ENCODE data around the gene ZER1. TPM values are rescaled to one million over a fixed set of nuclear protein-coding genes. Genes with fewer than 3 reads are reported as not detected.
"Not testable (repeated sequence)": the region's sequence is repeated elsewhere in the genome, so short reads cannot be mapped to it uniquely, and the experiment has no call there.

The ZER1 gene
- total RNA-seq, 2 experiments from 2014 or later = 17.7 to 18.2 TPM

- CTCF ChIA-PET = interaction anchor here (2.9 kb wide), 1 partner anchor 12 kb away, joined by 14 read pairs; the partner anchor contains the start of gene ENDOG
- Mint-ChIP-seq H3K9me3 (ENCODE audit: low read depth) (no peaks in the 10 kb centered on the region), H3K36me3 (peaks cover 16% of the 10 kb centered on the region), H3K27ac (no peak overlapping the region), H3K27me3 (no peaks in the 10 kb centered on the region), H3K4me1 (no peaks in the 10 kb centered on the region), H3K4me3 (no peak overlapping the region)
- ATAC-seq (no peak), DNase-seq (no peak)
Measured at GRCh38 chr9:128805661-128806060, 33.9 kb upstream of the ZER1 start.

- peaks cover 1% of the 10 kb centered on the region for H3K4me1 Mint-ChIP-seq
- DNase-seq = no peak
- ATAC-seq = no peak
- CTCF ChIA-PET = interaction anchor here (2.9 kb wide), 1 partner anchor 16 kb away, joined by 14 read pairs; the partner anchor contains the start of gene ENDOG
- H3K27me3 Mint-ChIP-seq = no peaks in the 10 kb centered on the region
- H3K4me3 Mint-ChIP-seq = no peak overlapping the region
- no peak overlapping the region for H3K27ac Mint-ChIP-seq
- peaks cover 22% of the 10 kb centered on the region for H3K36me3 Mint-ChIP-seq
- no peaks in the 10 kb centered on the region for H3K9me3 Mint-ChIP-seq (ENCODE audit: low read depth)
Measured at GRCh38 chr9:128802482-128802881, 30.8 kb upstream of the ZER1 start.

DNA sequence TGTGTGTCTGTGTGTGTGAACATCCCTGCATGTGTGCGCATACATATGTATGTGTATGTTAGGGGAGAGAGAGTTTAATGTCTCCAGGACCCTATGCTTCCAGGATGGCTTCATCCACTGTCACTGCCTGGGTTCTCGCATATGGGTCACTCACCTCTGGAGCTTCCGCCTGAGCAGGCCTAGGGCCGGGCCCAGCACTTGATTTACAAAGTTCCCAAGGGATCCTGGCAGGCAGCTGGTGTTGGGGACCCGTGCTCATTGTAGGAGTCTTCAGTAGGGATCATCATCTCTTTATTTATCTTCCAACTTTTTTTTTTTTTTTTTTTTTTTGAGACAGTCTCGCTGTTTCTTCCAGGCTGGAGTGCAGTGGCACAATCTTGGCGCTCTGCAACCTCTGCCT, 28.3 kb upstream of the ZER1 start:
- Mint-ChIP-seq H3K4me3 (no peak overlapping the region), H3K36me3 (peaks cover 20% of the 10 kb centered on the region), H3K4me1 (peaks cover 1% of the 10 kb centered on the region), H3K9me3 (ENCODE audit: low read depth) (no peaks in the 10 kb centered on the region), H3K27ac (no peak overlapping the region), H3K27me3 (no peaks in the 10 kb centered on the region)
- ATAC-seq = no peak
- DNase-seq = no peak
- CTCF ChIA-PET = interaction anchor here (0.6 to 1.4 kb wide), 3 partner anchors 18 to 553 kb away, joined by 3 to 4 read pairs (median 3); no protein-coding TSS in a partner anchor

- Mint-ChIP-seq H3K27ac (no peak overlapping the region), H3K4me3 (no peak overlapping the region), H3K4me1 (peaks cover 1% of the 10 kb centered on the region), H3K9me3 (ENCODE audit: low read depth) (no peaks in the 10 kb centered on the region), H3K27me3 (no peaks in the 10 kb centered on the region), H3K36me3 (peaks cover 23% of the 10 kb centered on the region)
- CTCF ChIA-PET = interaction anchor here (1.4 kb wide), 1 partner anchor 26 kb away, joined by 3 read pairs; no protein-coding TSS in a partner anchor
- ATAC-seq = no peak
- no peak for DNase-seq
Measured at GRCh38 chr9:128798896-128799295, 27.2 kb upstream of the ZER1 start.

DNA sequence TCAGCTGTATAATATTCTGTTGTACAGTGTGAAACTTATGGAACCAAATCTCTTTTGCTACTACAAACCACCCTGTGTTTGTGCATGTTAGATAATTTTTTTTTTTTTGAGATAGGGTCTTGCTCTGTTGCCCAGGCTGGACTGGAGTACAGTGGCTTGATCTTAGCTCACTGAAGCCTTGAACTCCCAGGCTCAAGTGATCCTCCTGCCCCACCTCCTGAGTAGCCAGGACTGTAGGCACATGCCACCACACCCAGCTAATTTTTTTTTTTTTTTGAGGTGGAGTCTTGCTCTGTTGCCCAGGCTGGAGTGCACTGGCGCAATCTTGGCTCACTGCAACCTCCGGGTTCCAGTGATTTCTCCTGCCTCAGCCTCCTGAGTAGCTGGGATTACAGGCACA, 23.2 kb upstream of the ZER1 start:
- peak overlapping the region; percentile 43 for H3K27ac Mint-ChIP-seq
- CTCF ChIA-PET = interaction anchor here (1.0 to 1.7 kb wide), 2 partner anchors 23 to 93 kb away, joined by 3 to 9 read pairs; partner anchors contain the start of genes ENDOG and PKN3
- H3K36me3 Mint-ChIP-seq = peaks cover 13% of the 10 kb centered on the region
- not testable (repeated sequence) for ATAC-seq; H3K4me1 Mint-ChIP-seq; H3K9me3 Mint-ChIP-seq (ENCODE audit: low read depth); H3K4me3 Mint-ChIP-seq; H3K27me3 Mint-ChIP-seq; DNase-seq

DNA sequence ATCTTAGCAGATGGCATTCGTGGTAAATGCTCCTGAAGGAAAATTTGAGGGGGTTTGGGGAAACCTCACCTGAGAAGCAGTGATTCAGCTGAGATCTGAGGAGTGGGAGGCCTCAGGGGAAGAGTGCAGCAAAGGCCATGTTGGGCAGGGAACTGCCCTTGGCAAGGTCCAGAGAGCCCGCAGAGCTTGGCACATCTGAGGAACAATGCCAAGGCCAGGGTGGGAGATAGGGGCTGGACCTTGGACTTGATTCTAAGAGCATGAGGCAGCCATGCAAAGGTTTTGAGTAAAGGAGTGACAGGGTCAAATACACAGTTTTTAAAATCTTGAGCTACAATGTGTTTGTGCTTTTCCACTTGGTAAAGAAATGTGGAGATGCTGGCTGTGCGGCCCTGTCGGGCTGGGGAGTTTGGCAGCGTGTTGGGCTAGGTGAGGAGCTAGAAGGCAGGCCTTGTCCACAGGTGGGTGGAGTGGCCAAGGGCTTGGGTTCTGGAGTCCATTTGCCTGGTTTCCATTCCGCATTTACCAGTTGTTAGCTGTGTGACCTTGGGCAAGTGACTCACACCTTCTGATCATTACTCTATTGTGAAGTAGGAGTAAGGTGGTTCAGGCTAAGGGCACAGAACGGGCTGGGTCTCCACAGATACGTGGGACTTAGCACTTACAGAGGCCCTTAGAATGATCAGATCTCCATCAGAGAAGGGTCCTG, 21.4 kb upstream of the ZER1 start:
- peaks cover 13% of the 10 kb centered on the region for H3K36me3 Mint-ChIP-seq
- H3K27me3 Mint-ChIP-seq = no peaks in the 10 kb centered on the region
- peaks cover 10% of the 10 kb centered on the region for H3K4me1 Mint-ChIP-seq
- CTCF ChIA-PET = interaction anchor here (0.9 to 1.3 kb wide), 4 partner anchors 11 to 91 kb away, joined by 3 to 4 read pairs (median 4); partner anchors contain the start of genes ENDOG and PKN3
- no peaks in the 10 kb centered on the region for H3K9me3 Mint-ChIP-seq (ENCODE audit: low read depth)
- no peak overlapping the region for H3K4me3 Mint-ChIP-seq
- H3K27ac Mint-ChIP-seq = no peak overlapping the region
- ATAC-seq (no peak), DNase-seq (no peak)

GRCh38 chr9:128792134-128792533, 20.4 kb upstream of the ZER1 start:
- CTCF ChIA-PET = interaction anchor here (0.7 to 1.2 kb wide), 3 partner anchors 10 to 90 kb away, joined by 3 to 4 read pairs (median 3); partner anchors contain the start of gene PKN3
- no peaks in the 10 kb centered on the region for H3K27me3 Mint-ChIP-seq
- H3K4me1 Mint-ChIP-seq = peaks cover 14% of the 10 kb centered on the region
- H3K27ac Mint-ChIP-seq = no peak overlapping the region
- no peaks in the 10 kb centered on the region for H3K9me3 Mint-ChIP-seq (ENCODE audit: low read depth)
- H3K4me3 Mint-ChIP-seq = no peak overlapping the region
- no peak for DNase-seq
- peaks cover 9% of the 10 kb centered on the region for H3K36me3 Mint-ChIP-seq
- no peak for ATAC-seq

DNA sequence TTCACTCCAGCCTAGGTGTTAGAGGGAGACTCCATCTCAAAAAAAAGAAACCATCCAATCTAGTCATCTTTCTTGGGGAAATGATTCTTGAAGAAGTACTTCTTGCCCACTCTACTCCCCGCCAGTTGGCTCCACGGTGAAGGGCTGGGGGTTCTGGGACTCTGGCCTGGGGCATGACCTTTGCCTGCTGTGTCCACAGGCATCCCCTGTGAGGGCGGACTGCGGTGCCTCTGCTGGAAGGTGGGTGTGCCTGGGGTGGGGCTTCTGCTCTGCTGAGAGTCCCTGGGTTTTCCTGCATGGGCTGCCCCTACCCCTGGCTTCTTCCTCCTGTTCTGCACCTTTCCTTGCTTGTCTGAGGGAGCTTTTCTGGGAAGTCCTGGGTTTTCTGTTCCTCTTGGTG, 18.8 kb upstream of the ZER1 start:
- CTCF ChIA-PET = no interaction called here
- Mint-ChIP-seq H3K27ac (no peak overlapping the region), H3K36me3 (peaks cover 9% of the 10 kb centered on the region), H3K9me3 (ENCODE audit: low read depth) (no peaks in the 10 kb centered on the region), H3K27me3 (no peaks in the 10 kb centered on the region), H3K4me3 (no peak overlapping the region), H3K4me1 (peaks cover 15% of the 10 kb centered on the region)
- DNase-seq (no peak), ATAC-seq (no peak)

- Mint-ChIP-seq H3K9me3 (ENCODE audit: low read depth) (peaks cover 1% of the 10 kb centered on the region), H3K27me3 (no peaks in the 10 kb centered on the region), H3K36me3 (peaks cover 5% of the 10 kb centered on the region), H3K4me1 (peaks cover 17% of the 10 kb centered on the region), H3K4me3 (peak overlapping the region; percentile 90), H3K27ac (peak overlapping the region; percentile 91)
- ATAC-seq (no peak), DNase-seq (no peak)
- CTCF ChIA-PET = interaction anchor here (0.9 to 2.0 kb wide), 2 partner anchors 30 to 343 kb away, joined by 3 to 8 read pairs; partner anchors contain the start of gene ENDOG
Measured at GRCh38 chr9:128788445-128788844, 16.7 kb upstream of the ZER1 start.

DNA sequence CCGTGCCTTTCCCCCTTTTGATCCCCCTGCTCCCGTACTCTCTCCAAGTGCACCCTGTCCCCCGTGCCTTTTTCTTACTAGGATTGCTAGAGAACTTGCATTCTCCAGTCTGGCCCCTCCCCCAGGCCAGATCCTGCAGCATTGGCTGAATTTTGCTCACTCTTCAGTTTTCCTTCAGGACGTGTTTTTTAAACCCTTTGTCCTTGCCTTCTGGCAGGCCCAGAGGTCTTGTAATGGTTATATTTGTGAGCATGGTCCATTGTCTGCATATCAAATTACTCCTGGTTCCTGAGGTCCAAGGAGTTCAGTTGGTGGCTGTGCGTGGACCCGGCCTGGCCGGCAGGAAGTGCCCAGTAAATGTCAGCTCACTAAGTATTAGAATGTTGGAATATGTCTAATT, 15.9 kb upstream of the ZER1 start:
- no peak for ATAC-seq
- peak overlapping the region; percentile 91 for H3K27ac Mint-ChIP-seq
- no peak for DNase-seq
- H3K4me1 Mint-ChIP-seq = peaks cover 17% of the 10 kb centered on the region
- H3K4me3 Mint-ChIP-seq = peak overlapping the region; percentile 90
- no peaks in the 10 kb centered on the region for H3K27me3 Mint-ChIP-seq
- peaks cover 5% of the 10 kb centered on the region for H3K36me3 Mint-ChIP-seq
- CTCF ChIA-PET = interaction anchor here (2.0 kb wide), 1 partner anchor 31 kb away, joined by 8 read pairs; the partner anchor contains the start of gene ENDOG
- H3K9me3 Mint-ChIP-seq (ENCODE audit: low read depth) = peaks cover 1% of the 10 kb centered on the region

DNA sequence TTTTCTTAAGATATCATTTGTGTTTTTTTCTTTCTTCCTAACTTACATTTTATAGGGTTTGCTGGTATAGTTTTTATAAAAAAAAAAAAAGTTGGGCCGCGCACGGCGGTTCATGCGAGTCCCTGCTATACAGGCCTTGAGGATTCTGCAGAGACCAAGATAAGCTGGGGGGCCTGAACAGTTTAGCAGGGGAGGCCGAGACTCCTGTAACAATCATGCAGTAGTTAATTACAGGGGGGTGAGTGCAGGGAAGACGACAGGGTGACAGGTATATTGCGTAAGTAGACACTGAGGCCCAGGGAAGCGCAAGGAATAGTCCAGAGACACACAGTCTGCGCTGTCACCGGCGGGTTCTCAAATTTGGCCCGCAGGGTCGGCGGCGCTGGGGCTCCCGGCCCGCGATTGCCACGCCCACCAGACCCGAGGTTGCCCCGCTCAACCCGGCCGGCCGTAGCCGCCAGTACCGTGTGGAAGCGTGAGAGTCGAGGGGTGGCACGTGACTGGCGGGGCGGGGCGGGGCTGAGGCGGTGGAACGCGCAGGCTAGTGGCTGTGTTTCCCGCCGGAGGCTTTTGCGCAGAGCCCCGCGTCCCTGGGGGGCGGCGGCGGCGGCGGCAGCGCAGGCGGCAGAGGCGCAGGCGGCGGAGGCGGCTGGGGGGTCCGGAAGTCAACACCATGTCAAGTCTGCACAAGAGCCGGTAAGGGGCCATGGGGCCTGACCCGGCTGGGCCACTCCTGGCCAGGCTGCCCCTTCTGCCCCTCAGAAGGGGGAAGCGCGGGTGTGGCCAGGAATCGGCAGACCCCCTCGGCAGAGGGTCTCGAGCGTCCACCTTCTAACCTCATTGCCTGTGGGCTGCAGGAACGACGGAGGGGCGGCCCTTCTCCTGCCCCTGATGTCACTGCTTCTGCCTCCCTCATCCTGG, 15.2 kb upstream of the ZER1 start, which contains the start of gene TBC1D13:
TBC1D13 (plus strand) TSS at position 573 of the 921 bp plus-strand sequence; CDS start at position 674, 101 bp downstream.
- peak; percentile 98 for ATAC-seq
- H3K9me3 Mint-ChIP-seq (ENCODE audit: low read depth) = peaks cover 1% of the 10 kb centered on the region
- H3K4me1 Mint-ChIP-seq = peaks cover 17% of the 10 kb centered on the region
- peak; percentile 92 for DNase-seq
- CTCF ChIA-PET = interaction anchor here (1.1 to 2.4 kb wide), 2 partner anchors 11 to 15 kb away, joined by 3 to 10 read pairs; partner anchors contain the start of gene ZER1
- H3K36me3 Mint-ChIP-seq = peaks cover 5% of the 10 kb centered on the region
- peak within 1 kb of the TSS; percentile 91 for H3K27ac Mint-ChIP-seq
- H3K4me3 Mint-ChIP-seq = peak within 1 kb of the TSS; percentile 90
- H3K27me3 Mint-ChIP-seq = no peaks in the 10 kb centered on the region

DNA sequence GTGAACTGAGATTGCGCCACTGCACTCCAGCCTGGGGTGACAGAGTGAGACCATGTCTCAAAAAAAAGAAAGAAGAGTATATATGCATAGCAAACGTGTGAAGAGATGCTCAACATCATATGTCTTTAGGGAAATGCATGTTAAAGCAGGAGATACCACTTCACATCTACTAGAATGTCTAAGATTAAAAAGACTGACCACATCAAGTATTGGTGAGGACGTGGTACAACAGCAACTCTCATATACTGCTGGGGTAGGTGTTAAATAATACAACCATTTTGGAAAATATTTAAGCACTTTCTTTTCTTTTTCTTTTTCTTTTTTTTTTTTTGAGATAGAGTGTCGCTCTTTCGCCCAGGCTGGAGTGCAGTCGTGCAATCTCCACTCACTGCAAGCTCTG, 13.7 kb upstream of the ZER1 start:
- Mint-ChIP-seq H3K27me3 (no peaks in the 10 kb centered on the region), H3K4me1 (peaks cover 21% of the 10 kb centered on the region), H3K4me3 (no peak overlapping the region), H3K9me3 (ENCODE audit: low read depth) (peaks cover 1% of the 10 kb centered on the region), H3K27ac (no peak overlapping the region), H3K36me3 (peaks cover 4% of the 10 kb centered on the region)
- ATAC-seq (no peak), DNase-seq (no peak)
- CTCF ChIA-PET = interaction anchor here (2.4 kb wide), 1 partner anchor 14 kb away, joined by 10 read pairs; the partner anchor contains the start of gene ZER1

- Mint-ChIP-seq H3K27me3 (no peaks in the 10 kb centered on the region), H3K36me3 (no peaks in the 10 kb centered on the region), H3K27ac (no peak overlapping the region), H3K4me3 (no peak overlapping the region), H3K9me3 (ENCODE audit: low read depth) (peaks cover 1% of the 10 kb centered on the region), H3K4me1 (peaks cover 7% of the 10 kb centered on the region)
- CTCF ChIA-PET = interaction anchor here (0.7 to 2.4 kb wide), 3 partner anchors 10 to 35 kb away, joined by 3 to 7 read pairs (median 4); partner anchors contain the start of gene ENDOG
- ATAC-seq (no peak), DNase-seq (no peak)
Measured at GRCh38 chr9:128782669-128783068, 10.9 kb upstream of the ZER1 start.
